ENCODE results near the gene RINL.

The RINL gene

GRCh38 chr19:38838208-38838985 lies 39.7 kb downstream of the RINL start:
- in situ Hi-C loops (cut with MboI; ENCODE audit: low sequenced_read_pairs, unreplicated experiment): no loop called here
- no peak for TF ChIP-seq CTCF (IDR thresholded peaks at IDR 0.05; ENCODE audit: borderline replicate concordance, control extremely low read depth, extremely low read depth, insufficient read depth, missing control alignments)
- DNase-seq (ENCODE audit: low spot score): no peak

- no peak for TF ChIP-seq CTCF (IDR thresholded peaks at IDR 0.05; ENCODE audit: borderline replicate concordance, control extremely low read depth, extremely low read depth, insufficient read depth, missing control alignments)
- in situ Hi-C loops (cut with MboI; ENCODE audit: low sequenced_read_pairs, unreplicated experiment): no loop called here
- no peak for DNase-seq (ENCODE audit: low spot score)
Measured at GRCh38 chr19:38837656-38838121, 40.4 kb downstream of the RINL start.

GRCh38 chr19:38836983-38837626 lies 41.0 kb downstream of the RINL start:
- in situ Hi-C loops (cut with MboI; ENCODE audit: low sequenced_read_pairs, unreplicated experiment): no loop called here
- DNase-seq (ENCODE audit: low spot score): no peak

GRCh38 chr19:38836159-38836982 lies 41.7 kb downstream of the RINL start:
- in situ Hi-C loops (cut with MboI; ENCODE audit: low sequenced_read_pairs, unreplicated experiment): no loop called here
- TF ChIP-seq CTCF (IDR thresholded peaks at IDR 0.05; ENCODE audit: borderline replicate concordance, control extremely low read depth, extremely low read depth, insufficient read depth, missing control alignments): no peak
- no peak for DNase-seq (ENCODE audit: low spot score)

More at GRCh38 chr19:38836983-38837626, 41.0 kb downstream of the RINL start:
- TF ChIP-seq CTCF (IDR thresholded peaks at IDR 0.05; ENCODE audit: borderline replicate concordance, control extremely low read depth, extremely low read depth, insufficient read depth, missing control alignments): no peak

- no peak for DNase-seq (ENCODE audit: low spot score)
- in situ Hi-C loops (cut with MboI; ENCODE audit: low sequenced_read_pairs, unreplicated experiment): no loop called here
- TF ChIP-seq CTCF (IDR thresholded peaks at IDR 0.05; ENCODE audit: borderline replicate concordance, control extremely low read depth, extremely low read depth, insufficient read depth, missing control alignments): no peak
Measured at GRCh38 chr19:38834590-38834989, 43.5 kb downstream of the RINL start.

GRCh38 chr19:38834104-38834490 lies 44.0 kb downstream of the RINL start:
- no peak for DNase-seq (ENCODE audit: low spot score)
- no peak for TF ChIP-seq CTCF (IDR thresholded peaks at IDR 0.05; ENCODE audit: borderline replicate concordance, control extremely low read depth, extremely low read depth, insufficient read depth, missing control alignments)
- in situ Hi-C loops (cut with MboI; ENCODE audit: low sequenced_read_pairs, unreplicated experiment): no loop called here
